Stimulated activated CD4-positive, alpha-beta T cell treated with anti-CD3 and anti-CD28 coated beads, Interleukin-12 subunit alpha, Interleukin-12 subunit beta, amount 100 ng/mL, for 48 hours (primary cell): ENCODE measurements around the gene CSTF2.
"Not testable (repeated sequence)": the region's sequence is repeated elsewhere in the genome, so short reads cannot be mapped to it uniquely, and the experiment has no call there.

Experiments
- DNase-seq, 3 donors: peaks; one replicate each; pipeline ENCODE4 v3.0.0-alpha.2; 2020; ENCODE audit warnings: low read depth in 2 of 3, low spot score in 1 of 3

The CSTF2 gene

GRCh38 chrX:100819837-100820666 lies at the start of gene CSTF2:
Gene CSTF2, plus strand, starts transcription at chrX:100820391. Its CDS starts 26 bp downstream, at chrX:100820417.
- DNase-seq: peak; percentile 43 to 70 (median 63)

- not testable (repeated sequence) for DNase-seq
Observed at GRCh38 chrX:100796371-100796770, 23.8 kb upstream of the CSTF2 start.

GRCh38 chrX:100797359-100797758 lies 22.8 kb upstream of the CSTF2 start:
- DNase-seq: no peak

GRCh38 chrX:100798484-100799214 lies 21.5 kb upstream of the CSTF2 start:
- no peak for DNase-seq

- no peak for DNase-seq
Observed at GRCh38 chrX:100802843-100803242, 17.3 kb upstream of the CSTF2 start.

GRCh38 chrX:100804780-100805179 lies 15.4 kb upstream of the CSTF2 start:
- no peak for DNase-seq

- DNase-seq: not testable (repeated sequence)
Observed at GRCh38 chrX:100808265-100808664, 11.9 kb upstream of the CSTF2 start.

GRCh38 chrX:100812216-100813158 lies 7.7 kb upstream of the CSTF2 start:
- no peak for DNase-seq

GRCh38 chrX:100817340-100817739 lies 2.9 kb upstream of the CSTF2 start:
- no peak for DNase-seq

GRCh38 chrX:100819534-100819836 lies 706 bp upstream of the CSTF2 start:
- DNase-seq: peak in 2 of 3 donors; percentile 11 to 21

- DNase-seq: peak in 1 of 3 donors; percentile 8
Observed at GRCh38 chrX:100829730-100830129, 9.5 kb downstream of the CSTF2 start.

GRCh38 chrX:100830143-100830542 lies 10.0 kb downstream of the CSTF2 start:
- no peak for DNase-seq

- no peak for DNase-seq
Observed at GRCh38 chrX:100830547-100830946, 10.4 kb downstream of the CSTF2 start.

- DNase-seq: no peak
Observed at GRCh38 chrX:100831219-100831946, 11.2 kb downstream of the CSTF2 start.

GRCh38 chrX:100850317-100850716 lies 30.1 kb downstream of the CSTF2 start:
- no peak for DNase-seq

- DNase-seq: no peak
Observed at GRCh38 chrX:100852810-100853209, 32.6 kb downstream of the CSTF2 start.

GRCh38 chrX:100863326-100863864 lies 43.2 kb downstream of the CSTF2 start:
- no peak for DNase-seq

GRCh38 chrX:100864657-100865391 lies 44.6 kb downstream of the CSTF2 start:
- DNase-seq: no peak

GRCh38 chrX:100868273-100868672 lies 48.1 kb downstream of the CSTF2 start:
- DNase-seq: no peak

GRCh38 chrX:100870527-100870926 lies 50.3 kb downstream of the CSTF2 start:
- DNase-seq: no peak
